ENCODE data around the gene MBIP.
A peak's percentile ranks its signal among the peaks of the same experiment; 100 is the strongest.

MBIP gene

DNA sequence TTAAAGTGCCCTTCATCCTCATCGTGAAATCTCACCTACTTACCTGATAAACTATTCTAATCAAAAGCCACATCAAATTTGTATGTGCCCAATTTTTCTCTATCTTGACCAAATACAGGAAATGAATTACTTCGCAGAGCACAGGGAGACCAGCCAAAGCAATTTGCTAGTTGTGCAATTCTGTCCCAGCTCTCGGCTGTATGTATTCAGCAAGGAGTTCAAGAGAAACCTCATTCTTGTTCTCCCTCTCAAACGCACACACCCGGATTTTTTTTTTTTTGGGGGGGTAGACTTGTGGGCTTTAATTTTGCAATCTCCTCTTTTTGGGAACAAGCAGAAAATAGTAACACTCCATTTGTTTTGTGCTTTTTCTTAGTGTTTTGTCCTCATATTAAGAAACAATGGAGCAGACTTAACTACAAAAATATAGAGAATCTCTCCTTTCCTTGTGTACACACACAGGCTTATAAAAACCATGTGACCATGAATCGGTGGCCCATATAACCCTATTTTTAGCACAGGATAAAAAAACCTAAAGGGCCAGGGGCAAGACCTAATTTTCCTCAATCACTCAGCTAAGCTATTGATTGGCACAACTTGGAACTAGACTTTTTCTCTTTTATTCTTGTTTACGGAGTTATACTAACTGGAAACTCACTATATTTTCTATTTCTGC, 64.2 kb downstream of the MBIP start:
- ATAC-seq: no peak
- TF ChIP-seq RARB (CRISPR knock-in tag; IDR thresholded peaks at IDR 0.05) (no peak), TOX (CRISPR knock-in tag; IDR thresholded peaks at IDR 0.05; ENCODE audit: borderline replicate concordance) (no peak), CSDC2 (CRISPR knock-in tag; IDR thresholded peaks at IDR 0.05) (no peak), ZNF565 (CRISPR knock-in tag; conservative IDR thresholded peaks at IDR 0.05; ENCODE audit: low read depth) (no peak), ZNF70 (CRISPR knock-in tag; IDR thresholded peaks at IDR 0.05) (no peak), PPARA (CRISPR knock-in tag; IDR thresholded peaks at IDR 0.05; ENCODE audit: borderline replicate concordance) (no peak), ZFP30 (CRISPR knock-in tag; IDR thresholded peaks at IDR 0.05) (no peak), BACH2 (CRISPR knock-in tag; IDR thresholded peaks at IDR 0.05; ENCODE audit: borderline replicate concordance) (no peak), ARNTL (CRISPR knock-in tag; IDR thresholded peaks at IDR 0.05; ENCODE audit: borderline replicate concordance, low read depth) (no peak), ISL1 (CRISPR knock-in tag; IDR thresholded peaks at IDR 0.05) (no peak), ZNF8 (CRISPR knock-in tag; IDR thresholded peaks at IDR 0.05) (no peak)
- TF ChIP-seq, protein P1, sequence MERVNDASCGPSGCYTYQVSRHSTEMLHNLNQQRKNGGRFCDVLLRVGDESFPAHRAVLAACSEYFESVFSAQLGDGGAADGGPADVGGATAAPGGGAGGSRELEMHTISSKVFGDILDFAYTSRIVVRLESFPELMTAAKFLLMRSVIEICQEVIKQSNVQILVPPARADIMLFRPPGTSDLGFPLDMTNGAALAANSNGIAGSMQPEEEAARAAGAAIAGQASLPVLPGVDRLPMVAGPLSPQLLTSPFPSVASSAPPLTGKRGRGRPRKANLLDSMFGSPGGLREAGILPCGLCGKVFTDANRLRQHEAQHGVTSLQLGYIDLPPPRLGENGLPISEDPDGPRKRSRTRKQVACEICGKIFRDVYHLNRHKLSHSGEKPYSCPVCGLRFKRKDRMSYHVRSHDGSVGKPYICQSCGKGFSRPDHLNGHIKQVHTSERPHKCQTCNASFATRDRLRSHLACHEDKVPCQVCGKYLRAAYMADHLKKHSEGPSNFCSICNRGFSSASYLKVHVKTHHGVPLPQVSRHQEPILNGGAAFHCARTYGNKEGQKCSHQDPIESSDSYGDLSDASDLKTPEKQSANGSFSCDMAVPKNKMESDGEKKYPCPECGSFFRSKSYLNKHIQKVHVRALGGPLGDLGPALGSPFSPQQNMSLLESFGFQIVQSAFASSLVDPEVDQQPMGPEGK (CRISPR knock-in tag; IDR thresholded peaks at IDR 0.05; ENCODE audit: borderline replicate concordance): no peak
- TF ChIP-seq, protein P2, sequence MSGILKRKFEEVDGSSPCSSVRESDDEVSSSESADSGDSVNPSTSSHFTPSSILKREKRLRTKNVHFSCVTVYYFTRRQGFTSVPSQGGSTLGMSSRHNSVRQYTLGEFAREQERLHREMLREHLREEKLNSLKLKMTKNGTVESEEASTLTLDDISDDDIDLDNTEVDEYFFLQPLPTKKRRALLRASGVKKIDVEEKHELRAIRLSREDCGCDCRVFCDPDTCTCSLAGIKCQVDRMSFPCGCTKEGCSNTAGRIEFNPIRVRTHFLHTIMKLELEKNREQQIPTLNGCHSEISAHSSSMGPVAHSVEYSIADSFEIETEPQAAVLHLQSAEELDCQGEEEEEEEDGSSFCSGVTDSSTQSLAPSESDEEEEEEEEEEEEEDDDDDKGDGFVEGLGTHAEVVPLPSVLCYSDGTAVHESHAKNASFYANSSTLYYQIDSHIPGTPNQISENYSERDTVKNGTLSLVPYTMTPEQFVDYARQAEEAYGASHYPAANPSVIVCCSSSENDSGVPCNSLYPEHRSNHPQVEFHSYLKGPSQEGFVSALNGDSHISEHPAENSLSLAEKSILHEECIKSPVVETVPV (CRISPR knock-in tag; IDR thresholded peaks at IDR 0.05): no peak
- TF ChIP-seq, protein P3, sequence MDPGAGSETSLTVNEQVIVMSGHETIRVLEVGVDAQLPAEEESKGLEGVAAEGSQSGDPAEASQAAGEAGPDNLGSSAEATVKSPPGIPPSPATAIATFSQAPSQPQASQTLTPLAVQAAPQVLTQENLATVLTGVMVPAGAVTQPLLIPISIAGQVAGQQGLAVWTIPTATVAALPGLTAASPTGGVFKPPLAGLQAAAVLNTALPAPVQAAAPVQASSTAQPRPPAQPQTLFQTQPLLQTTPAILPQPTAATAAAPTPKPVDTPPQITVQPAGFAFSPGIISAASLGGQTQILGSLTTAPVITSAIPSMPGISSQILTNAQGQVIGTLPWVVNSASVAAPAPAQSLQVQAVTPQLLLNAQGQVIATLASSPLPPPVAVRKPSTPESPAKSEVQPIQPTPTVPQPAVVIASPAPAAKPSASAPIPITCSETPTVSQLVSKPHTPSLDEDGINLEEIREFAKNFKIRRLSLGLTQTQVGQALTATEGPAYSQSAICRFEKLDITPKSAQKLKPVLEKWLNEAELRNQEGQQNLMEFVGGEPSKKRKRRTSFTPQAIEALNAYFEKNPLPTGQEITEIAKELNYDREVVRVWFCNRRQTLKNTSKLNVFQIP (CRISPR knock-in tag; IDR thresholded peaks at IDR 0.05; ENCODE audit: borderline replicate concordance, low read depth): no peak
- TF ChIP-seq, protein P4, sequence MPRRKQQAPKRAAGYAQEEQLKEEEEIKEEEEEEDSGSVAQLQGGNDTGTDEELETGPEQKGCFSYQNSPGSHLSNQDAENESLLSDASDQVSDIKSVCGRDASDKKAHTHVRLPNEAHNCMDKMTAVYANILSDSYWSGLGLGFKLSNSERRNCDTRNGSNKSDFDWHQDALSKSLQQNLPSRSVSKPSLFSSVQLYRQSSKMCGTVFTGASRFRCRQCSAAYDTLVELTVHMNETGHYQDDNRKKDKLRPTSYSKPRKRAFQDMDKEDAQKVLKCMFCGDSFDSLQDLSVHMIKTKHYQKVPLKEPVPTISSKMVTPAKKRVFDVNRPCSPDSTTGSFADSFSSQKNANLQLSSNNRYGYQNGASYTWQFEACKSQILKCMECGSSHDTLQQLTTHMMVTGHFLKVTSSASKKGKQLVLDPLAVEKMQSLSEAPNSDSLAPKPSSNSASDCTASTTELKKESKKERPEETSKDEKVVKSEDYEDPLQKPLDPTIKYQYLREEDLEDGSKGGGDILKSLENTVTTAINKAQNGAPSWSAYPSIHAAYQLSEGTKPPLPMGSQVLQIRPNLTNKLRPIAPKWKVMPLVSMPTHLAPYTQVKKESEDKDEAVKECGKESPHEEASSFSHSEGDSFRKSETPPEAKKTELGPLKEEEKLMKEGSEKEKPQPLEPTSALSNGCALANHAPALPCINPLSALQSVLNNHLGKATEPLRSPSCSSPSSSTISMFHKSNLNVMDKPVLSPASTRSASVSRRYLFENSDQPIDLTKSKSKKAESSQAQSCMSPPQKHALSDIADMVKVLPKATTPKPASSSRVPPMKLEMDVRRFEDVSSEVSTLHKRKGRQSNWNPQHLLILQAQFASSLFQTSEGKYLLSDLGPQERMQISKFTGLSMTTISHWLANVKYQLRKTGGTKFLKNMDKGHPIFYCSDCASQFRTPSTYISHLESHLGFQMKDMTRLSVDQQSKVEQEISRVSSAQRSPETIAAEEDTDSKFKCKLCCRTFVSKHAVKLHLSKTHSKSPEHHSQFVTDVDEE (CRISPR knock-in tag; IDR thresholded peaks at IDR 0.05): no peak

DNA sequence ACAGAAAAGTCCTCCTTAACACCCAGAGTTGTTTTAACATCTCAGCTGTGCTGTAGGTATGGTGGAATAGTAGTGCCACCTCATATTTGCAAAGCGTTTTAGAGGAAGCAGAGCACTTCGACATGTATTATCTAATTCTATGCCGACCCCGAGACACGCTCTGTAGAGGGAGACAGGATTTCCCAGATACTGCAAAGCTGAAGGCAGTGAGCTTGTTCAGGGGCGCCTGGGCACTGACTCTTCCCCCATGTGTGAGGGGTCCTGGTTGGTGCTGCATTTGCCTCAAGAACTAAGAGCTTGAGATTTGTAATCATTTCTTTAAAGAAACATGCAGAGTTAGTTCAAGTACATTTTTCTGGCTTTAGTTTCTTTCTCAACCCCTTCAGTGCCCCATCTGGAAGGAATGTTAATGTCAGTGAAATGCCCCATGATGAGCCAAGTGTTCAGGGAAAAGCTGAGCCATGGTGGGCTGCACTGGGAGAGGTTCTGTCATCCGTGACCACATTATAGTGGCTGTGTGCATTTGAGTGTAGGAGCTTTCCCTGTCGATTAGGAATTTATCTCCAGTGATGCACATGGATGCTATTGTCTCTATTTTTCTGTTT, 66.3 kb downstream of the MBIP start:
- TF ChIP-seq ZC3H10 (CRISPR knock-in tag; IDR thresholded peaks at IDR 0.05): no peak
- TF ChIP-seq ZNF565 (CRISPR knock-in tag; conservative IDR thresholded peaks at IDR 0.05; ENCODE audit: low read depth): no peak
- TF ChIP-seq, protein P5, sequence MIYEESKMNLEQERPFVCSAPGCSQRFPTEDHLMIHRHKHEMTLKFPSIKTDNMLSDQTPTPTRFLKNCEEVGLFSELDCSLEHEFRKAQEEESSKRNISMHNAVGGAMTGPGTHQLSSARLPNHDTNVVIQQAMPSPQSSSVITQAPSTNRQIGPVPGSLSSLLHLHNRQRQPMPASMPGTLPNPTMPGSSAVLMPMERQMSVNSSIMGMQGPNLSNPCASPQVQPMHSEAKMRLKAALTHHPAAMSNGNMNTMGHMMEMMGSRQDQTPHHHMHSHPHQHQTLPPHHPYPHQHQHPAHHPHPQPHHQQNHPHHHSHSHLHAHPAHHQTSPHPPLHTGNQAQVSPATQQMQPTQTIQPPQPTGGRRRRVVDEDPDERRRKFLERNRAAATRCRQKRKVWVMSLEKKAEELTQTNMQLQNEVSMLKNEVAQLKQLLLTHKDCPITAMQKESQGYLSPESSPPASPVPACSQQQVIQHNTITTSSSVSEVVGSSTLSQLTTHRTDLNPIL (CRISPR knock-in tag; IDR thresholded peaks at IDR 0.05; ENCODE audit: low read depth): no peak
- no peak for TF ChIP-seq TOX (CRISPR knock-in tag; IDR thresholded peaks at IDR 0.05; ENCODE audit: borderline replicate concordance)
- TF ChIP-seq, protein P2 (CRISPR knock-in tag; IDR thresholded peaks at IDR 0.05): no peak
- no peak for TF ChIP-seq CSDC2 (CRISPR knock-in tag; IDR thresholded peaks at IDR 0.05)
- TF ChIP-seq TCF4 (CRISPR knock-in tag; IDR thresholded peaks at IDR 0.05; ENCODE audit: borderline replicate concordance): no peak
- TF ChIP-seq ZNF70 (CRISPR knock-in tag; IDR thresholded peaks at IDR 0.05): no peak
- no peak for TF ChIP-seq OSR1 (CRISPR knock-in tag; IDR thresholded peaks at IDR 0.05)
- TF ChIP-seq ZNF8 (CRISPR knock-in tag; IDR thresholded peaks at IDR 0.05): no peak
- no peak for TF ChIP-seq ISL1 (CRISPR knock-in tag; IDR thresholded peaks at IDR 0.05)
- no peak for TF ChIP-seq ZFP30 (CRISPR knock-in tag; IDR thresholded peaks at IDR 0.05)
- ATAC-seq: peak; percentile 97
